GM12874 (cell line): ENCODE results near the gene RET.

ENCODE experiments used
- TF ChIP-seq, protein P1 (sequence below): IDR thresholded peaks from 2 replicates; pipeline ENCODE4 v1.5.1; 2011; ENCODE audit warnings: low read depth, mild to moderate bottlenecking, control low read depth, low read length, moderate library complexity; ENCODE audit not compliant: insufficient read depth

RET gene

DNA sequence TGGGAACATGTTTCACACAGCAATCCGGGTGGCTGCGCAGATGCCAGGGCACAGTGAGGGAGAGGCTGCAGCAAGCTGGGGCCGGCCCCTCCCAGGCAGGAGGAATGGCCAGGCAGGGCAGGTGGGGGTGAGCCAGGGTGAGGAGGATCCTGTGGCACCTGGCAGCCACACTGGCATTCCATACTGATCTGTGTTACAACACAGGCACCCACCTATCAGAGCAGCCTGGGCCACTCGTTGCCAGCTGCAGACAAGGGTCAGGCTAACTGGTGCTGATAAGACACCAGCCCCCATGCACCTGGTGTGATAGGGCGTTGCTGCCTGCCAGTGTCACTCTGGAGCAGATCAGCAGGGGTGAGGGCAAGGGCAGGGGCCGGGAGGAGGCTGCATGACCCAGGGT lies 16.6 kb upstream of the RET start:
- TF ChIP-seq, protein P1, sequence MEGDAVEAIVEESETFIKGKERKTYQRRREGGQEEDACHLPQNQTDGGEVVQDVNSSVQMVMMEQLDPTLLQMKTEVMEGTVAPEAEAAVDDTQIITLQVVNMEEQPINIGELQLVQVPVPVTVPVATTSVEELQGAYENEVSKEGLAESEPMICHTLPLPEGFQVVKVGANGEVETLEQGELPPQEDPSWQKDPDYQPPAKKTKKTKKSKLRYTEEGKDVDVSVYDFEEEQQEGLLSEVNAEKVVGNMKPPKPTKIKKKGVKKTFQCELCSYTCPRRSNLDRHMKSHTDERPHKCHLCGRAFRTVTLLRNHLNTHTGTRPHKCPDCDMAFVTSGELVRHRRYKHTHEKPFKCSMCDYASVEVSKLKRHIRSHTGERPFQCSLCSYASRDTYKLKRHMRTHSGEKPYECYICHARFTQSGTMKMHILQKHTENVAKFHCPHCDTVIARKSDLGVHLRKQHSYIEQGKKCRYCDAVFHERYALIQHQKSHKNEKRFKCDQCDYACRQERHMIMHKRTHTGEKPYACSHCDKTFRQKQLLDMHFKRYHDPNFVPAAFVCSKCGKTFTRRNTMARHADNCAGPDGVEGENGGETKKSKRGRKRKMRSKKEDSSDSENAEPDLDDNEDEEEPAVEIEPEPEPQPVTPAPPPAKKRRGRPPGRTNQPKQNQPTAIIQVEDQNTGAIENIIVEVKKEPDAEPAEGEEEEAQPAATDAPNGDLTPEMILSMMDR: no peak

DNA sequence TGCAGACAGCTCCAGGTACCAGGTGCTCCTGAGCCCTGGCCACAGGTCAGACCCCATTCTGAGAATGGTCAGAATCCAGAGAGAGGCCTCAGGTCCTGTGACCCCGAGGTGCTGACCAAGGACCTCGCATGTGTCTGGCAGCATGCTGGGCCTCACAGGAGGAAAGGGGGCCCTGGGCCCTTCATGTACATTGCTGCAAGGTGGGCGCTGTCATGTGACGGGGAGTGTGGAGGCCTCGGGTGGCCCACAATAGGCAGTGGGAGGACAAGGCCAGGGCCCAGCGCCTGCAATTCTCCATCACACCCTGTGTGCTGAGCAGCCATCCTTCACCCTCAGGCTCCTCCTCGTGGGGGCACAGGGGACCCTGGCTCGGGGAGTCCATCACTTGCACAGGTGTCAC lies 15.5 kb upstream of the RET start:
- TF ChIP-seq, protein P1: no peak

DNA sequence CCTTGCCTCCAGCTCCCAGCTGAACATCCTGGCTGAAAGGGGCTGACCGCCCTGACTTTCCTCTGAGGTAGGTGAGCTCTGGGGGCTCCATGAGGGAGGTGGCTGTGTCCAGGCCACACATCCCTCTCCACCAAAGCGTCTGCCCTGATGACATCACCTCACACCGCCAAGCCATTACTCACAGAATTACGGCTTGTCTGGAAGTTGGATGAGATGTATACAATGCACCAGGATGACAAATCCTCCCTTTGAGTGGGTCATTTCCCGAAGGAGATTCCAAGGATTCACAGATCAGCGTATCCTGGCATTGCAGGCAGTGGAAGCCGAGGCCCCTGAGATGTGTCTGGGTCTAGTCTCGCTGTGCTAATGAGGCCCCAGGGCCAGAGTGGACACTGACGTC lies 15.1 kb upstream of the RET start:
- TF ChIP-seq, protein P1: no peak

DNA sequence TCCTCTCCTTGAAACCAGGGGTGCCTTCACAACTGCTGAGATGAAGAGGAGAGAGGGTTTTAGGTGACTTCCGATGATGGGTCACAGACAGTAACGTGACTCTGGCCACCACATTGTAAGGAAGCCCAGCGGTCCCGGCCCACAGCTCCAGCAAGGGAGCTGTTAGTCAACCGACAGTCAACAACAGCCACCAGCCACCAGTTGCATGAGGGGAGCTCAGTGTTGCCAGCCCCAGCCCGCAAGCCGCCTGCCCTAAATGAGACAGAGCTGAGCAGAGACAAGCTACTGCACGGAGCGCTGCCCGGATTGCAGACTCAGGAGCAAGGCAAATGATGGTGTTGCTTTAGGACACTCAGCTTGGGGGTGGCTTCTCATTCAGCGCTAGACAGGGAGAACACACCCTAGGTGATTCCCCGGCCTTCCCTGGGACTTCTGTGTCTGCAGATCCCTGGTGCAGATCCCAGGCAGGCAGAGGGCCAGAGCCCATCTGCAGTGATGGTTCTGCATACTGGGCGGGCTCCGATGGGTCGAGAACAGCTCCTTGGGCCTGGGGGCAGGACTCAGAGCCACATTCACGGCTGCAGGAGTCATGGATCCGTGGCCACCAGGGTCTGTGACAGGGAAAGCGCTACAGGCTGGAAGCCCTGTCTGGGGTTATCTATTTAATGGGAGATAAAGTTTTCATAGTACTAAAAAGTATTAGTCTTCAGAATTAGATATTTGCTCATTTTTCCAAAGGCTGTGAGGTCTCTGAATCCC lies 14.3 kb upstream of the RET start:
- TF ChIP-seq, protein P1: no peak

DNA sequence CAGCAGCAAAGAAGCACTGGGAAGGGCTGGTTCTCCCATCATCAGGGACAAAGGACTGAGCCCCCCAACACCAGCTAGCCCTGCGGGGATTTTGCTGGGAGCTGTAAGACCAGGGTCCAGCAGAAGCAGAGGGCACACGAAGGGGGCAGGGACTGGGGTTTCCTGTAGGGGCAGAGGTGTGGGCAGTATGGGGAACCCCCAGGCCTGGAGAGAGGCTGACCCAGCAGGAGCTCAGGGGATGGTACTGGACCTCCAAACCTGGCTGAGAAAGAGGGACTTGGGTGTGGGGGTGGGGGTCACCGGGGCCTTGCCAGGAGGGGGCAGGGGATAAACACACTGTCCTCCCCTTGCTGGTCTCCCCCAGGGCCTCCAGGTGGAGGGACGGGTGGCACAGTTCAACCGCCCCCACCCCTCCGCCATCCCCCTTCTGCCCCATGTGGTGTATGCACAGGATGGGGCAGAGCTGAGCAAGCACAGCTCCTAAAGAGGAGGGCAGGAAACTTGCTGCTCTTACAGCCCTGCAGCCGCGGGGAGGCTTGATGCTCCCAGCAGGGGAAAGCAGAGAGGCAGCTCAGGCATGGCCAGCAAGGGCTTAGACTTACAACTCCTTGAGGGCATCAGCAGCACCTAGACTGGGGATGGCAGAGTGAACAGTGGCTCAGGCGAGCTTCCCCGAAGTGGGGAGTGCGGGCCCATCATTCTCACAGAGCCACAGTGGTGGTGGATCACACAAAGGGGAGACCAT lies 12.4 kb upstream of the RET start:
- TF ChIP-seq, protein P1: no peak

DNA sequence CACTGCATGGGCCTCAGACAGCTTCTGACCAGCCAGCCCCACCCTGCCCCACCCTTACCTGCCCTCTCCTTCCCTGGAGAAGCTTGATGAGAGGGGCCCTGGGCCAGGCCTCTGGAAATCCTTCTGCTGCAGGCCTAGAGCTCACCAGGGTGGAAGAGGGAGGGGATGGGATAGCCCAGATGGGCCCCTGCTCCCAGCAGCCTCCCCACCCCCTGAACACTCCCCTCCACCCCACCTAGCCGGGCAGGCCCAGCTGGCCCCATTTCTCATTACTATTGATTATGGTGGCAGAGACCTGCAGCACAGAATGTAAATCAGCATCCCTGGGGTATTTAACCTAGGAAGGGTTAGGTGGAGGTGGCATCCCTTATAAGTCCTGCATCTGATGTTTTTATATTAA lies 11.6 kb upstream of the RET start:
- TF ChIP-seq, protein P1: no peak

DNA sequence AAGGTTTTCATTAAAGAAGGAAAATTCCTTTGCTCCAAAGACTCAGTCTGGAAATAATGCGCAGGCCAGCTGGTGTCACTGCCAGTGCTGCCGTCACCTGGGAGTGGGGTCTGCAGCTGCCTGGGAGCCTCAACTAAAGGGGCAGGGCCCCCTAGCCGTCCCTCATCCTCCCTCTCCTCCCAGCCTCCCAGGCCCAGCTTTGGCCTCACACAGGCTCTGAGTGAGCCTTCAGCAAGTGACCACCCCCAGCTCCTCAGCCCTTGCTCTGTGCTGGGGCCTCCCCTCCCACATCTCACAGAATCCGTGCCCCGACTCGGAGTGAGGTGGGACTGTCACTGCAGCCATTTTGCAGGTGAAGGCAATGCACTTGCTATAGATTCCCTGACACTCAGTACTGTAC lies 11.1 kb upstream of the RET start:
- TF ChIP-seq, protein P1: no peak
